ENCODE measurements around the gene XRCC3.

Gene XRCC3

DNA sequence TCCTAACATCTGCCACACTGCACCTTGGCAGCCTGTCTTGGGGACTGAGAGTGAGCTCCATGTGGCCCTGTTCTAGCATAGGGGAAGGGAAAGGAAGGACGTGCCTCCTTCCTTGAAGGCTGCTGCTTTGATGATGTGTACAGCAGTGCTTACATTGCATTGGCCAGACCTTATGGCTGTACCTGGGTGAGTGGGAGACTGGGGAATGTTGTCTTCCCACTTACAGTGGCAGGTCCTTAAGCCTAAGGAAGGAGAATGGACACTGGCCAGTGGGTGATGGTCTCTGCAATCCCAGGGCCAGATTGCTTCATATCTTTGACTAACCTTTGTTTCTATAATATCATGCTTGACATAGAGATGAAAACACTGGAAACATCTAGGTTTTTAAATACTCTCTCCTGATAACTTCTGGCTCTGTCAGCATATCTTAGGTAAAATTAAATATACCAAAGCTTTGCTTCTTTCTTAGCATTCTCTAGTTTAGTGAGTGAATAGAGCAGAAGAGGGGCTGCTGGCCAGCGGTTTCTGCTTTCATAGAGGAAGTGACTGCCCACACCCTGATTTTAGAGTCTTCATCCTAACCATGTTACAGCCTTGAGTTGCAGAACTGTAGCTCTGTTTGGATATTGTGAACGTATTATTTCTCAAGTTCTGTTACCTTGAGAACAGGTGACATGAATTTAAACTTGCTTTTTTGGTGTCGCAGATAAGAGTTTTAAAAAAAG, 59.1 kb downstream of the XRCC3 start:
- CTCF ChIA-PET, result interaction anchor here (1.5 kb wide), 1 partner anchor 9 kb away, joined by 4 read pairs; no protein-coding TSS in a partner anchor
- TF ChIP-seq, protein P1, sequence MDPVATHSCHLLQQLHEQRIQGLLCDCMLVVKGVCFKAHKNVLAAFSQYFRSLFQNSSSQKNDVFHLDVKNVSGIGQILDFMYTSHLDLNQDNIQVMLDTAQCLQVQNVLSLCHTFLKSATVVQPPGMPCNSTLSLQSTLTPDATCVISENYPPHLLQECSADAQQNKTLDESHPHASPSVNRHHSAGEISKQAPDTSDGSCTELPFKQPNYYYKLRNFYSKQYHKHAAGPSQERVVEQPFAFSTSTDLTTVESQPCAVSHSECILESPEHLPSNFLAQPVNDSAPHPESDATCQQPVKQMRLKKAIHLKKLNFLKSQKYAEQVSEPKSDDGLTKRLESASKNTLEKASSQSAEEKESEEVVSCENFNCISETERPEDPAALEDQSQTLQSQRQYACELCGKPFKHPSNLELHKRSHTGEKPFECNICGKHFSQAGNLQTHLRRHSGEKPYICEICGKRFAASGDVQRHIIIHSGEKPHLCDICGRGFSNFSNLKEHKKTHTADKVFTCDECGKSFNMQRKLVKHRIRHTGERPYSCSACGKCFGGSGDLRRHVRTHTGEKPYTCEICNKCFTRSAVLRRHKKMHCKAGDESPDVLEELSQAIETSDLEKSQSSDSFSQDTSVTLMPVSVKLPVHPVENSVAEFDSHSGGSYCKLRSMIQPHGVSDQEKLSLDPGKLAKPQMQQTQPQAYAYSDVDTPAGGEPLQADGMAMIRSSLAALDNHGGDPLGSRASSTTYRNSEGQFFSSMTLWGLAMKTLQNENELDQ (tag by site-specific recombination; IDR thresholded peaks at IDR 0.05; ENCODE audit: low read depth), result no peak
- TF ChIP-seq ZNF138 (tag by site-specific recombination; IDR thresholded peaks at IDR 0.05; ENCODE audit: borderline replicate concordance), result no peak
- no peak for TF ChIP-seq ZFP3 (tag by site-specific recombination; IDR thresholded peaks at IDR 0.05; ENCODE audit: low read depth)
- no peak for TF ChIP-seq IKZF3 (tag by site-specific recombination; IDR thresholded peaks at IDR 0.05)
- TF ChIP-seq HOXC10 (CRISPR knock-in tag; IDR thresholded peaks at IDR 0.05), result no peak
- no peak for TF ChIP-seq ZBTB1 (tag by site-specific recombination; IDR thresholded peaks at IDR 0.05)
- no peak for TF ChIP-seq SP7 (tag by site-specific recombination; IDR thresholded peaks at IDR 0.05)
- TF ChIP-seq ZNF2 (tag by site-specific recombination; IDR thresholded peaks at IDR 0.05), result no peak
- TF ChIP-seq ZBTB21 (tag by site-specific recombination; IDR thresholded peaks at IDR 0.05), result no peak
- TF ChIP-seq BCL11A (tag by site-specific recombination; IDR thresholded peaks at IDR 0.05; ENCODE audit: low read depth), result no peak
- TF ChIP-seq ZNF274 (IDR thresholded peaks at IDR 0.05; ENCODE audit: low read length), result no peak
- TF ChIP-seq ZNF274 (tag by site-specific recombination; IDR thresholded peaks at IDR 0.05; ENCODE audit: borderline replicate concordance), result no peak
- TF ChIP-seq ZSCAN16 (tag by site-specific recombination; IDR thresholded peaks at IDR 0.05), result no peak
- no peak for TF ChIP-seq SCRT2 (tag by site-specific recombination; IDR thresholded peaks at IDR 0.05)
- TF ChIP-seq, protein P2, sequence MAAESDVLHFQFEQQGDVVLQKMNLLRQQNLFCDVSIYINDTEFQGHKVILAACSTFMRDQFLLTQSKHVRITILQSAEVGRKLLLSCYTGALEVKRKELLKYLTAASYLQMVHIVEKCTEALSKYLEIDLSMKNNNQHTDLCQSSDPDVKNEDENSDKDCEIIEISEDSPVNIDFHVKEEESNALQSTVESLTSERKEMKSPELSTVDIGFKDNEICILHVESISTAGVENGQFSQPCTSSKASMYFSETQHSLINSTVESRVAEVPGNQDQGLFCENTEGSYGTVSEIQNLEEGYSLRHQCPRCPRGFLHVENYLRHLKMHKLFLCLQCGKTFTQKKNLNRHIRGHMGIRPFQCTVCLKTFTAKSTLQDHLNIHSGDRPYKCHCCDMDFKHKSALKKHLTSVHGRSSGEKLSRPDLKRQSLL (tag by site-specific recombination; IDR thresholded peaks at IDR 0.05), result no peak
- no peak for TF ChIP-seq ZNF292 (tag by site-specific recombination; IDR thresholded peaks at IDR 0.05; ENCODE audit: borderline replicate concordance, low read depth)
- no peak for TF ChIP-seq ZNF311 (tag by site-specific recombination; IDR thresholded peaks at IDR 0.05; ENCODE audit: borderline replicate concordance)
- Histone ChIP-seq H3K4me1 (ENCODE audit: control insufficient read depth, insufficient read depth, low read length) (no peaks in the 10 kb centered on the region), H3K36me3 (ENCODE audit: control insufficient read depth in 2 of 2, insufficient read depth in 1 of 2, low read length in 2 of 2) (peaks cover 36 to 74% of the 10 kb centered on the region in 2 experiments), H3K27ac (ENCODE audit: extremely low read depth, low read depth, low read length) (no peak overlapping the region), H3K9me3 (ENCODE audit: control insufficient read depth, insufficient read depth, low read depth, low read length) (no peaks in the 10 kb centered on the region), H3K4me3 (ENCODE audit: low read depth, low read length) (no peak overlapping the region)
- POLR2A ChIA-PET, result interaction anchor here (0.5 kb wide), 1 partner anchor 14 kb away, joined by 3 read pairs; no protein-coding TSS in a partner anchor

DNA sequence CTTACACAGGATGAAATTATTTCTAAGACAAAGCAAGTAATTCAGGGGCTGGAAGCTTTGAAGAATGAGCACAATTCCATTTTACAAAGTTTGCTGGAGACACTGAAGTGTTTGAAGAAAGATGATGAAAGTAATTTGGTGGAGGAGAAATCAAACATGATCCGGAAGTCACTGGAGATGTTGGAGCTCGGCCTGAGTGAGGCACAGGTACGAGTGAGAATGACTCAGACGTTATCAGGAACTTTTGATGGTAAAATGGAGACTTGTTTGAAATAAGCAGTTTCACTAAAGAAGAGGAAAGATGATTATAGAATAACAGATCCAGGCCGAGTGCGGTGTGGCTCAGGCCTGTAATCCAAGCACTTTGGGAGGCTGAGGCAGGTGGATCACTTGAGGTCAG, 60.6 kb downstream of the XRCC3 start:
- ChIA-PET CTCF (interaction anchor here (0.6 kb wide), 1 partner anchor 40 kb away, joined by 3 read pairs; no protein-coding TSS in a partner anchor), POLR2A (no interaction called here)
- Histone ChIP-seq H3K4me1 (ENCODE audit: control insufficient read depth, insufficient read depth, low read length) (no peaks in the 10 kb centered on the region), H3K27ac (ENCODE audit: extremely low read depth, low read depth, low read length) (no peak overlapping the region), H3K36me3 (ENCODE audit: control insufficient read depth in 2 of 2, insufficient read depth in 1 of 2, low read length in 2 of 2) (peaks cover 33 to 62% of the 10 kb centered on the region in 2 experiments), H3K4me3 (ENCODE audit: low read depth, low read length) (no peak overlapping the region), H3K9me3 (ENCODE audit: control insufficient read depth, insufficient read depth, low read depth, low read length) (no peaks in the 10 kb centered on the region)
- TF ChIP-seq ZNF292 (tag by site-specific recombination; IDR thresholded peaks at IDR 0.05; ENCODE audit: borderline replicate concordance, low read depth) (no peak), ZNF837 (tag by site-specific recombination; IDR thresholded peaks at IDR 0.05) (no peak), ZNF239 (tag by site-specific recombination; IDR thresholded peaks at IDR 0.05) (no peak), HOXC10 (CRISPR knock-in tag; IDR thresholded peaks at IDR 0.05) (no peak), ZNF121 (tag by site-specific recombination; IDR thresholded peaks at IDR 0.05) (no peak), ZNF394 (tag by site-specific recombination; IDR thresholded peaks at IDR 0.05; ENCODE audit: borderline replicate concordance) (no peak), ZNF791 (tag by site-specific recombination; IDR thresholded peaks at IDR 0.05) (no peak)
- TF ChIP-seq, protein P3, sequence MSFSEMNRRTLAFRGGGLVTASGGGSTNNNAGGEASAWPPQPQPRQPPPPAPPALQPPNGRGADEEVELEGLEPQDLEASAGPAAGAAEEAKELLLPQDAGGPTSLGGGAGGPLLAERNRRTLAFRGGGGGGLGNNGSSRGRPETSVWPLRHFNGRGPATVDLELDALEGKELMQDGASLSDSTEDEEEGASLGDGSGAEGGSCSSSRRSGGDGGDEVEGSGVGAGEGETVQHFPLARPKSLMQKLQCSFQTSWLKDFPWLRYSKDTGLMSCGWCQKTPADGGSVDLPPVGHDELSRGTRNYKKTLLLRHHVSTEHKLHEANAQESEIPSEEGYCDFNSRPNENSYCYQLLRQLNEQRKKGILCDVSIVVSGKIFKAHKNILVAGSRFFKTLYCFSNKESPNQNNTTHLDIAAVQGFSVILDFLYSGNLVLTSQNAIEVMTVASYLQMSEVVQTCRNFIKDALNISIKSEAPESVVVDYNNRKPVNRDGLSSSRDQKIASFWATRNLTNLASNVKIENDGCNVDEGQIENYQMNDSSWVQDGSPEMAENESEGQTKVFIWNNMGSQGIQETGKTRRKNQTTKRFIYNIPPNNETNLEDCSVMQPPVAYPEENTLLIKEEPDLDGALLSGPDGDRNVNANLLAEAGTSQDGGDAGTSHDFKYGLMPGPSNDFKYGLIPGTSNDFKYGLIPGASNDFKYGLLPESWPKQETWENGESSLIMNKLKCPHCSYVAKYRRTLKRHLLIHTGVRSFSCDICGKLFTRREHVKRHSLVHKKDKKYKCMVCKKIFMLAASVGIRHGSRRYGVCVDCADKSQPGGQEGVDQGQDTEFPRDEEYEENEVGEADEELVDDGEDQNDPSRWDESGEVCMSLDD (tag by site-specific recombination; IDR thresholded peaks at IDR 0.05), result no peak
- TF ChIP-seq, protein P4, sequence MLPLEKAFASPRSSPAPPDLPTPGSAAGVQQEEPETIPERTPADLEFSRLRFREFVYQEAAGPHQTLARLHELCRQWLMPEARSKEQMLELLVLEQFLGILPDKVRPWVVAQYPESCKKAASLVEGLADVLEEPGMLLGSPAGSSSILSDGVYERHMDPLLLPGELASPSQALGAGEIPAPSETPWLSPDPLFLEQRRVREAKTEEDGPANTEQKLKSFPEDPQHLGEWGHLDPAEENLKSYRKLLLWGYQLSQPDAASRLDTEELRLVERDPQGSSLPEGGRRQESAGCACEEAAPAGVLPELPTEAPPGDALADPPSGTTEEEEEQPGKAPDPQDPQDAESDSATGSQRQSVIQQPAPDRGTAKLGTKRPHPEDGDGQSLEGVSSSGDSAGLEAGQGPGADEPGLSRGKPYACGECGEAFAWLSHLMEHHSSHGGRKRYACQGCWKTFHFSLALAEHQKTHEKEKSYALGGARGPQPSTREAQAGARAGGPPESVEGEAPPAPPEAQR (tag by site-specific recombination; IDR thresholded peaks at IDR 0.05), result no peak
- TF ChIP-seq, protein P5, sequence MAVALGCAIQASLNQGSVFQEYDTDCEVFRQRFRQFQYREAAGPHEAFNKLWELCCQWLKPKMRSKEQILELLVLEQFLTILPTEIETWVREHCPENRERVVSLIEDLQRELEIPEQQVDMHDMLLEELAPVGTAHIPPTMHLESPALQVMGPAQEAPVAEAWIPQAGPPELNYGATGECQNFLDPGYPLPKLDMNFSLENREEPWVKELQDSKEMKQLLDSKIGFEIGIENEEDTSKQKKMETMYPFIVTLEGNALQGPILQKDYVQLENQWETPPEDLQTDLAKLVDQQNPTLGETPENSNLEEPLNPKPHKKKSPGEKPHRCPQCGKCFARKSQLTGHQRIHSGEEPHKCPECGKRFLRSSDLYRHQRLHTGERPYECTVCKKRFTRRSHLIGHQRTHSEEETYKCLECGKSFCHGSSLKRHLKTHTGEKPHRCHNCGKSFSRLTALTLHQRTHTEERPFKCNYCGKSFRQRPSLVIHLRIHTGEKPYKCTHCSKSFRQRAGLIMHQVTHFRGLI (tag by site-specific recombination; IDR thresholded peaks at IDR 0.05), result no peak

All from HEK293 (cell line).